A549 (cell line): ENCODE results near the gene INHA. TPM values are rescaled to one million over a fixed set of nuclear protein-coding genes. Genes with fewer than 3 reads are reported as not detected.
A peak's percentile ranks its signal among the peaks of the same experiment; 100 is the strongest.

Experiments used
- ATAC-seq, 2 experiments: fragments of 200-7000 bp in 1 of 2; fragments of >200 bp in 1 of 2; cut with Nextera tagmentation in 1 of 2; cut with Tn5 transposase in 1 of 2; 3 replicates each; pipeline versions ENCODE4 v1.8.0 to v1.9.1; 2018 to 2020; ENCODE audit warnings: mild to moderate bottlenecking in 1 of 2, moderate library complexity in 1 of 2
- CTCF ChIA-PET: fragments of 300-600 bp; sonication (Branson Sonifier 250); formaldehyde crosslinking; extraction: SDS; loops from one replicate; lab custom pipeline; 2021; ENCODE audit warnings: antibody characterized with exemption, inconsistent platforms; lab: Yijun Ruan, JAX
- POLR2A ChIA-PET: fragments of 350-600 bp; formaldehyde crosslinking; extraction: SDS; loops from one replicate; lab custom pipeline; 2021; ENCODE audit warnings: antibody characterized with exemption, inconsistent platforms; lab: Yijun Ruan, JAX
- DNase-seq, 2 experiments: peaks; one replicate each; pipeline versions ENCODE4 v3.0.0 to v3.0.0-alpha.2; 2011 to 2016; ENCODE audit warnings: low read depth in 1 of 2, low spot score in 1 of 2
- FAIRE-seq: peaks from 2 replicates; lab custom pipeline; 2011; peaks lifted over from hg19 to GRCh38; lab: Jason Lieb, UNC
- H3K27ac ChIP-seq, 2 experiments: fragments of >200 bp; sonication (Bioruptor Twin); formaldehyde crosslinking; 3 replicates each; pipeline ENCODE4 v1.5.1; 2016 to 2017
- H3K4me1 ChIP-seq: fragments of >200 bp; sonication (Bioruptor Twin); formaldehyde crosslinking; 3 replicates; pipeline ENCODE4 v1.6.1; 2016
- H3K4me2 ChIP-seq: fragments of >200 bp; sonication (Bioruptor Twin); formaldehyde crosslinking; 3 replicates; pipeline ENCODE4 v1.6.1; 2016
- H3K4me3 ChIP-seq: fragments of >200 bp; sonication (Bioruptor Twin); formaldehyde crosslinking; 3 replicates; pipeline ENCODE4 v1.5.1; 2016
- H3K9me3 ChIP-seq: fragments of >200 bp; sonication (Bioruptor Twin); formaldehyde crosslinking; 3 replicates; pipeline ENCODE4 v1.6.1; 2016
- FOSL2 ChIP-seq, 2 experiments: fragments of 450-650 bp in 1 of 2; fragments of >200 bp in 1 of 2; sonication (Bioruptor Twin) in 1 of 2; formaldehyde crosslinking; IDR thresholded peaks; 2 replicates each; pipeline versions ENCODE4 v1.5.0 to v1.6.1; 2016 to 2020; ENCODE audit warnings: mild to moderate bottlenecking in 1 of 2, moderate library complexity in 1 of 2
- FOXS1 ChIP-seq: fragments of 250-450 bp; sonication (Bioruptor Pico); IDR thresholded peaks from 2 replicates; pipeline ENCODE4 v1.5.0; 2020; ENCODE audit warnings: mild to moderate bottlenecking, moderate library complexity
- HEYL ChIP-seq: fragments of 250-450 bp; sonication (Bioruptor Pico); IDR thresholded peaks from 2 replicates; pipeline ENCODE4 v1.8.0; 2021; ENCODE audit warnings: mild to moderate bottlenecking, moderate library complexity
- JUN ChIP-seq, 2 experiments: fragments of >200 bp; sonication (Bioruptor Twin); formaldehyde crosslinking; IDR thresholded peaks; 2 replicates in 1 of 2; 3 replicates in 1 of 2; pipeline ENCODE4 v1.6.1; 2016 to 2017
- JUNB ChIP-seq: fragments of >200 bp; sonication (Bioruptor Twin); formaldehyde crosslinking; IDR thresholded peaks from 2 replicates; pipeline ENCODE4 v1.6.1; 2016
- MAFK ChIP-seq: fragments of 450-650 bp; IDR thresholded peaks from 2 replicates; pipeline ENCODE4 v1.6.1; 2014; ENCODE audit not compliant: partially characterized antibody
- PHF8 ChIP-seq: fragments of 200-600 bp; sonication (generic); IDR thresholded peaks from 2 replicates; pipeline ENCODE4 v1.6.1; 2016; ENCODE audit warnings: low read depth, mild to moderate bottlenecking, antibody characterized with exemption, moderate library complexity, borderline replicate concordance
- POLR2A ChIP-seq: IDR thresholded peaks from 2 replicates; pipeline ENCODE4 v1.6.1; 2012; ENCODE audit warnings: mild to moderate bottlenecking, low read length
- RARB ChIP-seq: fragments of 250-450 bp; sonication (Bioruptor Pico); IDR thresholded peaks from 2 replicates; pipeline ENCODE4 v1.8.0; 2021; ENCODE audit warnings: mild to moderate bottlenecking, moderate library complexity
- SMC3 ChIP-seq: fragments of >200 bp; sonication (Bioruptor Twin); formaldehyde crosslinking; IDR thresholded peaks from 3 replicates; pipeline ENCODE4 v1.6.1; 2018; ENCODE audit warnings: inconsistent platforms
- WGBS: methylation state at CpG from one replicate; pipeline ENCODE4 v1.1.6; 2017; ENCODE audit errors: missing lambda C conversion rate; 5-methylcytosine and 5-hydroxymethylcytosine counted together
- polyA plus RNA-seq, 4 experiments: library from polyadenylated mRNA; depleted of rRNA in 3 of 4; stranded (reverse); fragments of >200 nt; fragmentation: RNase III in 1 of 4; extraction: RNeasy Plus Mini Kit Qiagen cat#74134 plus additional on column Dnase treatment in 1 of 4; gene quantifications; 2 replicates in 3 of 4; 3 replicates in 1 of 4; pipeline ENCODE4 v1.2.3, GENCODE V29; 2011 to 2017
- TF ChIP-seq, protein P1 (sequence below): IDR thresholded peaks from 2 replicates; pipeline ENCODE4 v1.6.1; 2012; ENCODE audit warnings: low read depth, borderline replicate concordance
- TF ChIP-seq, protein P2 (sequence below): fragments of >200 bp; sonication (Bioruptor Twin); formaldehyde crosslinking; IDR thresholded peaks from 3 replicates; pipeline ENCODE4 v1.5.1; 2016
- TF ChIP-seq, protein P3 (sequence below): IDR thresholded peaks from 2 replicates; pipeline ENCODE4 v1.6.1; 2012
- TF ChIP-seq, protein P4 (sequence below): fragments of >200 bp; sonication (Bioruptor Twin); formaldehyde crosslinking; IDR thresholded peaks from 3 replicates; pipeline ENCODE4 v1.6.1; 2016

INHA gene
- polyA plus RNA-seq, 2 of the 4 experiments (the other 2 are of a cell fraction): 0.49 to 0.72 TPM

DNA sequence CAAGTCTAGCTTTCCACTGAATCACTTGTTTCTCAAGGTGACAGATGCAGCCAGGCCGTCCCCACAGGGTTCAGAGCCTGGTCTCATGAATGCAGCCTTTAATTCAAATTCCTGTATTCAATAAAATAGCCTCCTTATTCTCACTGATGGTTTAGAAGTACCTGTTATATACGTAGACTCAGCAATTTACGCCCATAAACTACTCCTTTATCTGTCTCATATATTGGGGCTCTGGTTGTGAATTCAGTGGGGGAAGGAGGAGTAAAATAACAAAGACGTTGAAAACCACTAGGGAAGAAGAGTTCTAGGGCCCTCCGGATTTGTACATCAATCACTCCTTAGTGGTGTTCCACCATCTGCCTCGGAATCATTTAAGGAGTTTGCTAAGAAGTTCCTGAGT, 2.5 kb upstream of the INHA start:
- FAIRE-seq: no peak
- CTCF ChIA-PET: interaction anchor here (1.3 to 7.5 kb wide), 2 partner anchors 9 to 10 kb away, joined by 6 to 50 read pairs; no protein-coding TSS in a partner anchor
- WGBS: 87% methylated on average over 6 of the region's 6 CpGs

DNA sequence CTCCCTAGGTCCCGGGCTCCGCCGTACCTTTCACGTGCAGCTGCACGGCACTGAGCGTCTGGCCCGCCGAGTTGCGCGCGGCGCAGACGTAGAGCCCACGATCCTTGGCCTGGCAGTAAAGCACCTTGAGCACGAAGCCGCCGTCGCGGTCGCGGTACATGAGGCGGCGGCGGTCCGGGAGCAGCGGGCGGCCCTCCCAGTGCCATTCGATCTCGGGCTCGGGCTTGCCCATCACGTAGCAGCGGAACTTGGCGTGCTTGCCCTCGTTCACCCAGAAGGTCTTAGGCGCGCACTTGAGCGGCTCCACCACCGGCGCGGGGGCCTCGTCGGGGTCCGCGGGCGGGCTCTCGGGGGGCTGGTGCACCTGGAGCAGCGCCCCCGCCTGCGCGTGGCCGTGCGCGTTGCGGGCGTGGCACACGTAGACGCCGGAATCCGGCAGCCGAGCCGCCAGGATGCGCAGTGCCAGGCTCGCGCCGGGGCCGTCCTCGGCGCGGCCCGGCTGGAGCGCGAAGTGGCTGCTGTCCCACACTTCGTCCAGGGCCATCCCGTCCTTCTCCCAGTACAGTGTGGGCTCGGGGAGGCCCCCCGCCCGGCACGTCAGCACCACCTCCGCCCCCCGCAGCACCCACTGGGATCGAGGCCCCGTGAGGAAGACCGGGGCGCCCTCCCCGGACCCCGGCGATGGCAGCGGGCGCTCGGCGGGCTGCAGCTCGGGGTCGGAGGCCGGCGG, 1.8 kb upstream of the INHA start:
- H3K4me2 ChIP-seq: peak overlapping the region; percentile 72
- ChIA-PET POLR2A (interaction anchor here (0.9 to 2.5 kb wide), 3 partner anchors 9 to 28 kb away, joined by 3 to 19 read pairs (median 9); partner anchors contain the start of gene STK11IP), CTCF (interaction anchor here (0.8 to 7.5 kb wide), 9 partner anchors 8 to 119 kb away, joined by 3 to 50 read pairs (median 4); no protein-coding TSS in a partner anchor)
- FAIRE-seq (no peak), DNase-seq (peak; percentile 40 to 59), ATAC-seq (peak; percentile 69 to 71)
- TF ChIP-seq, protein P1, sequence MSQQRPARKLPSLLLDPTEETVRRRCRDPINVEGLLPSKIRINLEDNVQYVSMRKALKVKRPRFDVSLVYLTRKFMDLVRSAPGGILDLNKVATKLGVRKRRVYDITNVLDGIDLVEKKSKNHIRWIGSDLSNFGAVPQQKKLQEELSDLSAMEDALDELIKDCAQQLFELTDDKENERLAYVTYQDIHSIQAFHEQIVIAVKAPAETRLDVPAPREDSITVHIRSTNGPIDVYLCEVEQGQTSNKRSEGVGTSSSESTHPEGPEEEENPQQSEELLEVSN: 0 out of 2 replicates have a peak, but pooled peaks have one; percentile 33
- TF ChIP-seq, protein P2, sequence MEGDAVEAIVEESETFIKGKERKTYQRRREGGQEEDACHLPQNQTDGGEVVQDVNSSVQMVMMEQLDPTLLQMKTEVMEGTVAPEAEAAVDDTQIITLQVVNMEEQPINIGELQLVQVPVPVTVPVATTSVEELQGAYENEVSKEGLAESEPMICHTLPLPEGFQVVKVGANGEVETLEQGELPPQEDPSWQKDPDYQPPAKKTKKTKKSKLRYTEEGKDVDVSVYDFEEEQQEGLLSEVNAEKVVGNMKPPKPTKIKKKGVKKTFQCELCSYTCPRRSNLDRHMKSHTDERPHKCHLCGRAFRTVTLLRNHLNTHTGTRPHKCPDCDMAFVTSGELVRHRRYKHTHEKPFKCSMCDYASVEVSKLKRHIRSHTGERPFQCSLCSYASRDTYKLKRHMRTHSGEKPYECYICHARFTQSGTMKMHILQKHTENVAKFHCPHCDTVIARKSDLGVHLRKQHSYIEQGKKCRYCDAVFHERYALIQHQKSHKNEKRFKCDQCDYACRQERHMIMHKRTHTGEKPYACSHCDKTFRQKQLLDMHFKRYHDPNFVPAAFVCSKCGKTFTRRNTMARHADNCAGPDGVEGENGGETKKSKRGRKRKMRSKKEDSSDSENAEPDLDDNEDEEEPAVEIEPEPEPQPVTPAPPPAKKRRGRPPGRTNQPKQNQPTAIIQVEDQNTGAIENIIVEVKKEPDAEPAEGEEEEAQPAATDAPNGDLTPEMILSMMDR: peak; percentile 22; the same call in 1 of the 3 replicates
- TF ChIP-seq RARB (CRISPR knock-in tag): no peak
- TF ChIP-seq, protein P3, sequence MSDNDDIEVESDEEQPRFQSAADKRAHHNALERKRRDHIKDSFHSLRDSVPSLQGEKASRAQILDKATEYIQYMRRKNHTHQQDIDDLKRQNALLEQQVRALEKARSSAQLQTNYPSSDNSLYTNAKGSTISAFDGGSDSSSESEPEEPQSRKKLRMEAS: peak; percentile 57; the same call in 1 of the 2 replicates
- TF ChIP-seq POLR2A: peak; percentile 86
- TF ChIP-seq JUN (IDR thresholded peaks at IDR 0.05): peak in 1 of 2 experiments; percentile 37; a peak in 3 of 5 replicates
- TF ChIP-seq HEYL (CRISPR knock-in tag): no peak
- TF ChIP-seq, protein P4, sequence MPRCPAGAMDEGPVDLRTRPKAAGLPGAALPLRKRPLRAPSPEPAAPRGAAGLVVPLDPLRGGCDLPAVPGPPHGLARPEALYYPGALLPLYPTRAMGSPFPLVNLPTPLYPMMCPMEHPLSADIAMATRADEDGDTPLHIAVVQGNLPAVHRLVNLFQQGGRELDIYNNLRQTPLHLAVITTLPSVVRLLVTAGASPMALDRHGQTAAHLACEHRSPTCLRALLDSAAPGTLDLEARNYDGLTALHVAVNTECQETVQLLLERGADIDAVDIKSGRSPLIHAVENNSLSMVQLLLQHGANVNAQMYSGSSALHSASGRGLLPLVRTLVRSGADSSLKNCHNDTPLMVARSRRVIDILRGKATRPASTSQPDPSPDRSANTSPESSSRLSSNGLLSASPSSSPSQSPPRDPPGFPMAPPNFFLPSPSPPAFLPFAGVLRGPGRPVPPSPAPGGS: 0 out of 3 replicates have a peak, but pooled peaks have one; percentile 33
- TF ChIP-seq FOXS1 (CRISPR knock-in tag): no peak
- no peaks in the 10 kb centered on the region for H3K9me3 ChIP-seq
- peaks cover 14% of the 10 kb centered on the region for H3K4me1 ChIP-seq
- H3K4me3 ChIP-seq: peak overlapping the region; percentile 92
- 43% methylated on average over 23 of the region's 95 CpGs for WGBS
- H3K27ac ChIP-seq: peak overlapping the region; percentile 82 to 95

More for the DNA sequence above, 2.5 kb upstream of the INHA start:
- no peak for DNase-seq
- peak overlapping the region; percentile 72 for H3K4me2 ChIP-seq
- no peak overlapping the region for H3K4me3 ChIP-seq
- H3K9me3 ChIP-seq: no peaks in the 10 kb centered on the region
- POLR2A ChIA-PET: interaction anchor here (1.6 kb wide), 1 partner anchor 9 kb away, joined by 9 read pairs; no protein-coding TSS in a partner anchor
- no peak for TF ChIP-seq SMC3
- peak; percentile 74 for TF ChIP-seq MAFK
- TF ChIP-seq, all 56 proteins: peak for 1
- ATAC-seq: no peak
- no peak overlapping the region for H3K27ac ChIP-seq
- peaks cover 14% of the 10 kb centered on the region for H3K4me1 ChIP-seq

DNA sequence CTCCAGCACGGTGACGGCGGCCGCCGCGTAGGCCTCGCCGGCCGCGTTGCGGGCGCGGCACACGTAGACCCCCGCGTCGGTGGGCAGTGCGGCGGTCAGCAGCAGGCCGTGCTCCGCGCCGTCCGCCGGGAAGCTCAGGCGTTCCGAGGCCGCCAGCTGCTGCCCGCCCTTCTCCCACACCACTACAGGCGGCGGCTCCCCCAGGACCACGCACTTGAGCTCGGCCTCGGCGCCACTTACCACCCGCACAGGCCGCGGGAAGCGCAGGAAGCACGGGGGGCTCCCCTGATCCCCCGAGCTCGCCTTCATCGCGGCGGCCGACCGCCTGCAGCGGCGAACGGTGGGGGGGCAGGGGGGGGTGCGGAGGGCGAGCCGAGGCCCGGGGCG, 1.2 kb upstream of the INHA start:
- DNase-seq (no peak), ATAC-seq (peak; percentile 20 to 47; a peak in 5 of 6 replicates), FAIRE-seq (no peak)
- no CpG with 5 or more reads among the region's 55 CpGs for WGBS
- peak overlapping the region; percentile 92 for H3K4me3 ChIP-seq
- H3K4me2 ChIP-seq: peak overlapping the region; percentile 72
- CTCF ChIA-PET: interaction anchor here (0.7 to 7.5 kb wide), 12 partner anchors 9 to 118 kb away, joined by 3 to 50 read pairs (median 4); no protein-coding TSS in a partner anchor
- peak overlapping the region; percentile 82 to 95 for H3K27ac ChIP-seq
- peaks cover 14% of the 10 kb centered on the region for H3K4me1 ChIP-seq
- POLR2A ChIA-PET: interaction anchor here (0.7 to 2.5 kb wide), 5 partner anchors 10 to 72 kb away, joined by 3 to 19 read pairs (median 4); partner anchors contain the start of genes GMPPA and STK11IP
- no peaks in the 10 kb centered on the region for H3K9me3 ChIP-seq
- TF ChIP-seq PHF8 (0 out of 2 replicates have a peak, but pooled peaks have one; percentile 17), FOSL2 (IDR thresholded peaks at IDR 0.05) (no peak), FOSL2 (CRISPR knock-in tag; IDR thresholded peaks at IDR 0.05) (no peak), JUNB (no peak)
